ENCODE measurements around the gene ABCE1. TPM values are rescaled to one million over a fixed set of nuclear protein-coding genes. Genes with fewer than 3 reads are reported as not detected.

The ABCE1 gene
- total and polyA plus RNA-seq, 10 of the 15 experiments (the other 5 are each of a cell fraction or from before 2014, with no cell fraction given): 75.9 to 172 (median 134) TPM

- TF ChIP-seq PKNOX1 (IDR thresholded peaks at IDR 0.05) (no peak), ZBTB4 (CRISPR knock-in tag; IDR thresholded peaks at IDR 0.05) (peak; percentile 81; the same call in 1 of the 2 replicates), RAD21 (IDR thresholded peaks at IDR 0.05; ENCODE audit: insufficient read depth, low read depth, low read length) (no peak), POLR2A (IDR thresholded peaks at IDR 0.05; ENCODE audit: low read depth, low read length) (peak; percentile 95), RB1 (IDR thresholded peaks at IDR 0.05; ENCODE audit: borderline replicate concordance) (peak; percentile 16; the same call in 1 of the 2 replicates), SKIL (IDR thresholded peaks at IDR 0.05; ENCODE audit: low read depth, poor library complexity, severe bottlenecking) (peak; percentile 62), E2F8 (IDR thresholded peaks at IDR 0.05; ENCODE audit: low read depth, partially characterized antibody) (no peak), LARP7 (IDR thresholded peaks at IDR 0.05) (peak; percentile 42; the same call in 1 of the 2 replicates), IKZF1 (conservative IDR thresholded peaks at IDR 0.05) (peak; percentile 81), CBX5 (IDR thresholded peaks at IDR 0.05; ENCODE audit: low read depth) (0 out of 2 replicates have a peak, but pooled peaks have one; percentile 6), PAX5 (IDR thresholded peaks at IDR 0.05; ENCODE audit: borderline replicate concordance, low read depth, low read length) (peak; percentile 48; the same call in 1 of the 2 replicates), NFYB (IDR thresholded peaks at IDR 0.05; ENCODE audit: insufficient read depth, low read depth, low read length) (no peak), KDM1A (IDR thresholded peaks at IDR 0.05; ENCODE audit: borderline replicate concordance) (no peak), NRF1 (conservative IDR thresholded peaks at IDR 0.05; ENCODE audit: low read depth, low read length) (peak; percentile 57), TCF3 (IDR thresholded peaks at IDR 0.05; ENCODE audit: borderline replicate concordance, insufficient read depth, low read depth, low read length) (peak; percentile 73; the same call in 1 of the 2 replicates), CHD2 (IDR thresholded peaks at IDR 0.05; ENCODE audit: borderline replicate concordance, low read depth, low read length) (peak; percentile 42; the same call in 1 of the 2 replicates), TBL1XR1 (IDR thresholded peaks at IDR 0.05; ENCODE audit: low read depth, low read length) (0 out of 2 replicates have a peak, but pooled peaks have one; percentile 51), ATF7 (IDR thresholded peaks at IDR 0.05; ENCODE audit: low read depth) (peak; percentile 100), SREBF1 (IDR thresholded peaks at IDR 0.05; ENCODE audit: low read length) (peak; percentile 61), KAT2A (conservative IDR thresholded peaks at IDR 0.05; ENCODE audit: control insufficient read depth, low read depth, low read length) (no peak), TAF1 (IDR thresholded peaks at IDR 0.05; ENCODE audit: borderline replicate concordance, low read depth, low read length) (peak; percentile 84)
Measured at GRCh38 chr4:145097821-145098674, at the start of gene ABCE1, which contains the start of gene ANAPC10 (continued).

Measured in GM12878 (cell line).